SK-N-MC (cell line): ENCODE measurements around the gene CRISP3.

Experiments used
- EZH2 ChIP-seq: fragments of 200-600 bp; sonication (generic); IDR thresholded peaks from one replicate; pipeline ENCODE4 v1.6.1; 2017; ENCODE audit warnings: antibody characterized with exemption
- POLR2AphosphoS5 ChIP-seq: IDR thresholded peaks from 2 replicates; pipeline ENCODE4 v1.6.1; 2012; ENCODE audit warnings: mild to moderate bottlenecking, low read depth, low read length, borderline replicate concordance

GRCh38 chr6:49743429-49743828 lies 759 bp downstream of the CRISP3 start:
- TF ChIP-seq POLR2AphosphoS5 = no peak
- TF ChIP-seq EZH2 = no peak
